Anterior cingulate cortex (tissue), 58 donors: ENCODE data around the gene GDPD4.

ENCODE experiments used
- DNase-seq, 58 donors: peaks; one replicate each; lab custom pipeline; 2025; lab: John Stamatoyannopoulos, UW

Gene GDPD4

DNA sequence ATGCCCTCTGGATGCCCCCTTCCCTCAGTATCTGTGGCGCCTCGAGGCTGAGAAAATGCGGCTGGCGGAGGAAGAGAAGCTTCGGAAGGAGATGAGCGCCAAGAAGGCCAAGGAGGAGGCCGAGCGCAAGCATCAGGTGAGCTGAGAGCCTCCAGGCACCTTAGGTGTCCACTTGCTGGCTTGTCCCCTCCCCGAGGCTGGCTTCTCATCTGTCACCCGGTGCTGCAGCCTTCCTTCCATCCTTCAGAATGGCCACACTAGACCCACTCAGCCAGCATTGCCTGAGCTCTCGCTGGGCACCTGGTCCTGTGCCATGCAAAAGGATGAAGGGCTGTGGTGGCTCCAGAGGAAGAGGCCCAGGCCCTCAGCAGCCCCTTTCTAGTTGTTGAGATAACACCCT lies 121.1 kb downstream of the GDPD4 start:
- DNase-seq: no peak

DNA sequence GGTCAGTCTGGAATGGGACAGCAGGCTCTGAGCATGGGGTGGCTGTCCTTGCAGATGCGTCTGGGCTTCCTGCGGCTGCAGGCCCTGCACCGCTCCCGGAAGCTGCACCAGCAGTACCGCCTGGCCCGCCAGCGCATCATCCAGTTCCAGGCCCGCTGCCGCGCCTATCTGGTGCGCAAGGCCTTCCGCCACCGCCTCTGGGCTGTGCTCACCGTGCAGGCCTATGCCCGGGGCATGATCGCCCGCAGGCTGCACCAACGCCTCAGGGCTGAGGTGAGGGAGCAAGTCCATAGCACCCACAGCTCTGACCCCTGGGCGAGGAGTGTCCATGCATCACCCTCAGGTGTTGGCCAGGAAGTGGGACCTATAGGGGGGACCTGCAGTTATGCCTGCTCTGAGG lies 121.8 kb downstream of the GDPD4 start:
- DNase-seq: no peak

DNA sequence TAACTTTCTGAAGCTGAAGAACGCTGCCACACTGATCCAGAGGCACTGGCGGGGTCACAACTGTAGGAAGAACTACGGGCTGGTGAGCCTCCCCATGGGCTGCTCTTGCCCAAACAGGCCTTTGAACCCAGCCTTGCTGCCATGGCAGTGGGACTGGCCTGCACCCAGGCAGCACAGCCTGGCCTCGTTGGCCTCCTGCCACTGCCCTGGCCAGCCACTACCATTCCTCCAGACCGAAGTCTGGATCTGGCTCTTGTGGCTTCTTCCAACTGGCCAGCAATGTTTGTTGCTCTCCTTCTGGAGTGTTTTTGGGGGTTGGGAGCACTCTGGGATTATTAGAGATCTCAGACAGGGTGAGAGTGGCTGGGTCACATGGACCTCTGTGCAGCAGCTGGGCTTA lies 122.4 kb downstream of the GDPD4 start:
- DNase-seq: peak in 45 of 58 donors; percentile 6 to 84 (median 47)

- no peak for DNase-seq
Measured at GRCh38 chr11:77178150-77178549, 123.3 kb downstream of the GDPD4 start.

DNA sequence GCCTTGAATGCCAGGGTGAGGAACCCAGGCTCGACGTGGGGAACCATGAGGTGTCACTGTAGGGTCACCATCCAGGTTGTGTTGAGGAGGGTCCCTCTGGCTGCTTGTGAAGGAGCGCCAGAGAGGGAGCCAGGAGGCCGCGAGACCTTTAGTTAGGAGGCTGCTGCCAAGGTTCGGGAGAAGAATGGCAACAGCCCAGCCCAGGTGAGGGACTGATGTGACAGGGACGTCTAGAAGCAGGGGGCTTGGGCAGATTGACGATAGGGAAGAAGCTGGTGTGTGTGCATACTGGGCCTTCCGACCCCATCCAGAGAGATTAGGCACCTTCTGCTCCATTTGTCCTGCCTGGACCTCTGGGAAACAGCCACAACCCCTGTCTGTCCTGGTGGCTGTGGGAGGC lies 124.5 kb downstream of the GDPD4 start:
- DNase-seq: no peak

GRCh38 chr11:77175869-77176539 lies 125.5 kb downstream of the GDPD4 start:
- DNase-seq: peak in 26 of 58 donors; percentile 10 to 44 (median 23)

DNA sequence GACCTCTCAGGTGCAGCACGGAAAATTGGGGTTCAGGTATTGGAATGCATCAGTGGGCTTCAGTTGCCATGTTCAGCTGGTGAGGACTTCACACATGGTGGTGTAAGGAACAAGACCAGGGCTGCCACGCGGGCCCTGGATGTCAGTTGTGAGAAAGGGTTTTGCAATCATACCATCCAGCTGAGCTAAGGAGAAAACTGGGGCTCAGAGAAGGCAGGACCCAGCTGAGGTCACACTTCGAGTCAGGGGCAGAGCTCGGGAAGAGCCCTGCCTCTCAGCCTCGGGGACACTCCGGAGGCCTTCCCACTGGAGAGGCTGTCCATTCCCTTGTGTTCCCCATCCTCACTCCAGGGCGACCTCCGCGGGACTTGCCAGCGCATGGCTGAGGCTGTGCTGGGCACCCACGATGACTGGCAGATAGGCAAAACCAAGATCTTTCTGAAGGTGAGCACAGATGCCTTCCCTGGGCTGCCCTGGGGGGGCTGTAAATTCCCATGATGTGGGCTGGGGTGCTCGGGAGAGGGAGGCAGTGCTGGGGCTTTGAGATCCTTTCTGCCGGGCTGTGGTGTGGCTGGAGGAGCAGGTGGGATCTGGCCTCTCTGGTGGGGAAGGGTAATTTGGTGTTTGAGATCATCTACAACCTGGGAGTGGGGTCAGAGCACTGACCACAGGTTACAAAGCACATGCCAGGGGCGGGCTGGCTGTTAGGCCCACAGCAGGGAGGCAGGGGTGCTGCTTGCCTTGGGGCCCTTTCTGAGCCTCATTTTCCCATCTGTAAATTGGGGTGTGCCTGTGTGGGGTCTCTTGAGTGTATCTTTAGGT lies 126.3 kb downstream of the GDPD4 start:
- DNase-seq: peak in 1 of 58 donors; percentile 31

- DNase-seq: no peak
Measured at GRCh38 chr11:77174559-77174958, 126.9 kb downstream of the GDPD4 start.

DNA sequence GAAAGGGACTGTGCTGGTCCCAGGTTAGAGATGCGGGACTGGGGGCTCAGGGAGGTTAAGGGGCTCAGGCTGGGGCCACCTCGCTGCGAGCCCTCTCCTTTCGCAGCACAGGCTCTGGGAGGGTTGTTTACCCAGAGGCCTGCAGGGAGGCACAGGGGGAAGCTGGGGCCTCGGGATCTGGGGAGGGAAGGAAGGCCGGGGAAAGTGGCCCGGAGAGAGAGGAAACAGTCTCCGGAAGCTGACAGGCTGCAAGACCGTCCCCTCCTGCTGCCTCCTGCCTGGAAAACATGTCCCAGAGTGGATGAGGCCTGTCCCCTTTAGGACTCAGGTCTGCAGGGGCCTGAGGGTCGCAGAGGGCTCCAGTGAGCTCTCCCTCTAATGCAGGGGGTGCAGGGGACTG lies 128.0 kb downstream of the GDPD4 start:
- no peak for DNase-seq

DNA sequence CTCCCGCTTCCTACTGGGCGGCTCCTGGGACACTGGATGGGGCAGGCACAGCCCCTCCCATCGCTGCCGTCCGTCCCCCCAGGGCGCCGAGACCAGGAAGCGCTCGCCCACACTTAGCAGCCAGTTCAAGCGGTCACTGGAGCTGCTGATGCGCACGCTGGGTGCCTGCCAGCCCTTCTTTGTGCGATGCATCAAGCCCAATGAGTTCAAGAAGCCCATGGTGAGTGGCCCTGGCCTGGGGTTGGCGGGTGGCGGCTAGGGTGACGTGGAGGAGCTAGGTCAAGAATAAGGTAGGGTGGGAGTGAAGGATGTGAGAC lies 128.9 kb downstream of the GDPD4 start:
- no peak for DNase-seq

DNA sequence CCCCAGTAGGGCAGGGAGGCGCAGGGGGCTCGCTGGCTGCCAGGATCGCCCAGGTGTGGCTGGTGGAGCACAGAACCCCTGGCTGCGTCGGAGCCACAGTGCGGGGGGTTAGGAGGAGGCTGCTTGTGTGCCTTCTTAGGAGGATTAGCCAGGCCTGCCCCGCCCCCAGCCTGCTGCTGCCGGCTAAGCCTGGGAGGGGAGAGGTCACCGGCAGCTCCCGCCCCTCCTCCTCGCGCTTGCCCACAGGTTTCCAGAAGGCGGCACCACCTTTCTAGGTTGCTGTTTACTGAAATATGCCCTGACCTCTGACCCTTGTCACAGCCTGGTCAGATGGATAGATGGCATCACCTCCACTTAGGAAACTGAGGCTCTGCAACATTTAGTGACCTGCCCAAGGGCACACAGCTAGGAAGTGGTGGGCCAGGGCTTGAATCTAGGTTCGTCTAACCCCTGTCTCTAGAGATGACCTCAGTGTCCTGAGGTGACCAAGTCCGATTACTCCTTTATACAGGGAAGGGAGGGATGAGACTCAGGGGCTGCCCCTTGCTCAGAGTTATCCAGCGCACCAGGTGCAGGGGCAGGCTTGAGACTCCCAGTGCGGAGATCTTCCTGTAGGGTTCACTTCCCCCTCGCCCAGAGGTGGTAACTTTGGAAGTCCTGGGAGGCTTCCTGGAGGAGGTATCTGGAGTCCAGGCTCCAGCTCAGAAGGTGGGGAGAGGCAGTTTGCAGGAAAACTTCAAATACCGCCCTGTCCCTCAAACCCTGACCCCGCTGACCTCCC lies 129.4 kb downstream of the GDPD4 start:
- DNase-seq: no peak

DNA sequence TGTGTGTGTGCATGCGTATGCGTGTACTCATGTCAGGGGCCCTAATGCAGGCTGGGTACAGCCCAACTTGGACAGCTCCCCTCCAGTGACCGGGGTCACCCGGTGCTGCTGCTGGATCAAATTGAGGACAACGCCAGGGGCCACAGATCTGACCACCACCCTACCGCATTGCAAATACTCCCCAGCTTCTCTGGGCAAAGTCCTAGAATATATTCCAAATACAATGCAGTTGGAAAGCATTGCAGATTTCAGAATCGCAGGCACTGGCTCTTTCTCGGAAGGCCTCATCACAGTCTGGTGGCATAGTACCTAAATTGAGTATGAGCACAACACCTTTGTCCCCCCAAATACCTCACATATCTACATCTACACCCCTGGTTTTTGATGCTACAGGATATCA lies 130.2 kb downstream of the GDPD4 start:
- no peak for DNase-seq

- no peak for DNase-seq
Measured at GRCh38 chr11:77170107-77170506, 131.4 kb downstream of the GDPD4 start.

GRCh38 chr11:77167791-77168190 lies 133.7 kb downstream of the GDPD4 start:
- no peak for DNase-seq

DNA sequence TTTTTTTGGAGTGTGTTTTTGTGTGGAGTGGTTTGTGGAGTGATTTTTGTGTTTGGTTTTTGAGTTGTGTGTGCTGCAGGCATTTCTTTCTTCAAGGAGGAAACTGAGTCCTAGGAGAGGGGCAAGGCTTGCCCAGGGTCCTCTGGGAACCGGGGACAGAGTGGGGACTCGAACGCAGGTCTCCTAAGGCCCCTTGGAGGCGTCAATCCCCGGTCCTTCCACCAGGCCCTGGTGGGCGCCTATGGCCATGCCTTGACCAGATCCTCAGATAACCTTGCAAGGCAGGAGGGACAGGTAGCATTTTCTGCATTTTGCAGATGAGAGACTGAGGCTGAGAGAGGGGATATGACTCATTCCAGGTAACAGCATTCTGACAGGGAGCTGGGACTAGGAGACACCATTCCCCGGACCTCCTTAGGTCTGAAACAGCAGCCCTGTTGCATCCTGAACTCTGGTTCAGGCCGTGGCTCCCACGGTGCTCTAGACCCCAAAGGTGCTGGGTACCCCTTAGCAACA lies 134.3 kb downstream of the GDPD4 start:
- no peak for DNase-seq
